Measurements from ENCODE around the gene YTHDC2. TPM values are rescaled to one million over a fixed set of nuclear protein-coding genes. Genes with fewer than 3 reads are reported as not detected.

Gene YTHDC2
- total RNA-seq, 4 donors from 2014 or later, result 39.8 to 50.3 (median 41.5) TPM

GRCh38 chr5:113617191-113617796, 103.8 kb downstream of the YTHDC2 start:
- DNase-seq (ENCODE audit: low spot score in 2 of 2), result no peak
- H3K4me3 ChIP-seq, result no peak overlapping the region
- TF ChIP-seq CTCF (IDR thresholded peaks at IDR 0.05) (no peak), EP300 (IDR thresholded peaks at IDR 0.05) (no peak)
- no peaks in the 10 kb centered on the region for H3K27me3 ChIP-seq
- no peaks in the 10 kb centered on the region for H3K4me1 ChIP-seq
- 93 to 94% methylated on average over 23 to 32 of the region's 33 CpGs for WGBS, 2 donors
- H3K36me3 ChIP-seq, result no peaks in the 10 kb centered on the region
- no peak overlapping the region for H3K27ac ChIP-seq
- no peaks in the 10 kb centered on the region for H3K9me3 ChIP-seq

GRCh38 chr5:113632996-113633395, 119.5 kb downstream of the YTHDC2 start:
- no peaks in the 10 kb centered on the region for H3K36me3 ChIP-seq
- H3K27me3 ChIP-seq, result no peaks in the 10 kb centered on the region
- H3K27ac ChIP-seq, result no peak overlapping the region
- no peak for DNase-seq (ENCODE audit: low spot score in 2 of 2)
- TF ChIP-seq POLR2A (IDR thresholded peaks at IDR 0.05) (no peak), EP300 (IDR thresholded peaks at IDR 0.05) (peak in 1 of 2 donors; percentile 39), CTCF (IDR thresholded peaks at IDR 0.05) (no peak)
- no peaks in the 10 kb centered on the region for H3K4me1 ChIP-seq
- no peak overlapping the region for H3K4me3 ChIP-seq
- H3K9me3 ChIP-seq, result no peaks in the 10 kb centered on the region

- Histone ChIP-seq H3K27me3 (no peaks in the 10 kb centered on the region), H3K27ac (no peak overlapping the region), H3K36me3 (no peaks in the 10 kb centered on the region), H3K4me3 (no peak overlapping the region), H3K9me3 (peaks cover 0 to 5% (median 0%) of the 10 kb centered on the region in 4 donors), H3K4me1 (no peaks in the 10 kb centered on the region)
- DNase-seq (ENCODE audit: low spot score in 2 of 2), result no peak
- 86 to 88% methylated on average over 3 of the region's 3 CpGs for WGBS, 2 donors
- no peak for TF ChIP-seq CTCF (IDR thresholded peaks at IDR 0.05)
- TF ChIP-seq EP300 (IDR thresholded peaks at IDR 0.05), result no peak
These were observed 121.5 kb downstream of the YTHDC2 start for GRCh38 chr5:113634957-113635356.

DNA sequence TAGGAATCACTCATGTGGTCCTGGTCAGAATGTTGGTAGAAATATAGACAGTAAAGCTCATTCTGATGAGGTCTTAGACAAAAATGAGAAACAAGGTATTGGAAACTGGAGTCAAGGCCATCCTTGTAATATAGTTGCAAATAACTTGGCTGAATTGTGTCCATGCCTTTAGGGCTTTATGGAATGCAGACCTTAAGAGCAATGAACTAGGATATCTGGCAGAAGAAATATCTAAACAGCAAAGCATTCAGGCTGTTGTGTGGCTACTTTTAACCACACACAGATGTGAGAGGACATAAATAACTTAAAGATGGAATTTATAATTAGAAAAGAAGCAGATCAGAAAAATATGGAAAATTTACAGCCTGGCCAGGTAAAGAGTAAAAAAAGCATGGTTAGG, 128.2 kb downstream of the YTHDC2 start:
- TF ChIP-seq CTCF (IDR thresholded peaks at IDR 0.05), result no peak
- no peak for TF ChIP-seq POLR2A (IDR thresholded peaks at IDR 0.05)
- TF ChIP-seq EP300 (IDR thresholded peaks at IDR 0.05), result no peak
- no peak for DNase-seq (ENCODE audit: low spot score in 2 of 2)
- no peak overlapping the region for H3K4me3 ChIP-seq
- peaks cover 0 to 5% (median 0%) of the 10 kb centered on the region in 4 donors for H3K9me3 ChIP-seq
- no peaks in the 10 kb centered on the region for H3K36me3 ChIP-seq
- no peak overlapping the region for H3K27ac ChIP-seq
- H3K27me3 ChIP-seq, result no peaks in the 10 kb centered on the region
- no peaks in the 10 kb centered on the region for H3K4me1 ChIP-seq

Small RNA genes within 50 kb of the gene (small RNA-seq; reads per million reads assigned to genes)
- not detected for gene RNU4ATAC13P

Other genes with a start within 250 kb of the YTHDC2 start
- 1 to 10 TPM in 1 of 4 donors, under 1 TPM in 3; 0.44 to 3.5 (median 0.76) TPM for gene TSSK1B, start 78.7 kb upstream of the YTHDC2 start, total RNA-seq
- 100 to 1,000 TPM in 1 of 4 donors, 10 to 100 TPM in 3; 55.5 to 122 (median 80.9) TPM for gene MCC, start 25.2 kb upstream of the YTHDC2 start, total RNA-seq